ENCODE measurements around the gene SULF2.

SULF2 gene

GRCh38 chr20:47708953-47709833 is 76.1 kb downstream of the SULF2 start:
- DNase-seq = no peak

GRCh38 chr20:47708140-47708807 is 77.0 kb downstream of the SULF2 start:
- no peak for DNase-seq

- DNase-seq = no peak
These were observed 78.9 kb downstream of the SULF2 start for GRCh38 chr20:47706345-47706744.

- DNase-seq = no peak
These were observed 79.8 kb downstream of the SULF2 start for GRCh38 chr20:47705497-47705856.

- DNase-seq = no peak
These were observed 80.4 kb downstream of the SULF2 start for GRCh38 chr20:47704746-47705496.

- no peak for DNase-seq
These were observed 81.5 kb downstream of the SULF2 start for GRCh38 chr20:47703748-47704147.

- DNase-seq = no peak
These were observed 83.7 kb downstream of the SULF2 start for GRCh38 chr20:47701612-47702011.

- no peak for DNase-seq
These were observed 85.0 kb downstream of the SULF2 start for GRCh38 chr20:47700327-47700726.

GRCh38 chr20:47699818-47700217 is 85.5 kb downstream of the SULF2 start:
- no peak for DNase-seq

GRCh38 chr20:47698142-47698541 is 87.1 kb downstream of the SULF2 start:
- DNase-seq = no peak

GRCh38 chr20:47696856-47697255 is 88.4 kb downstream of the SULF2 start:
- no peak for DNase-seq

- no peak for DNase-seq
These were observed 91.1 kb downstream of the SULF2 start for GRCh38 chr20:47694021-47694818.

- no peak for DNase-seq
These were observed 93.7 kb downstream of the SULF2 start for GRCh38 chr20:47691625-47692024.

GRCh38 chr20:47689731-47690130 is 95.5 kb downstream of the SULF2 start:
- no peak for DNase-seq

GRCh38 chr20:47688385-47689381 is 96.6 kb downstream of the SULF2 start:
- DNase-seq = no peak

GRCh38 chr20:47687095-47687987 is 97.9 kb downstream of the SULF2 start:
- no peak for DNase-seq

- DNase-seq = no peak
These were observed 98.7 kb downstream of the SULF2 start for GRCh38 chr20:47686545-47686944.

- no peak for DNase-seq
These were observed 100.8 kb downstream of the SULF2 start for GRCh38 chr20:47684306-47685080.

GRCh38 chr20:47682916-47683315 is 102.4 kb downstream of the SULF2 start:
- DNase-seq = no peak
